Immature natural killer cell (primary cell): ENCODE data around the gene NECTIN4. TPM values are rescaled to one million over a fixed set of nuclear protein-coding genes. Genes with fewer than 3 reads are reported as not detected.

Source experiments
- DNase-seq, 3 donors: peaks; one replicate each; pipeline ENCODE4 v3.0.0; 2022; ENCODE audit warnings: mixed read lengths in 1 of 3
- H3K27ac Mint-ChIP-seq, 6 donors: one replicate each; pipeline ENCODE4 v1.8.0; 2020; ENCODE audit warnings: mixed read lengths in 6 of 6, mild to moderate bottlenecking in 5 of 6, inconsistent platforms in 4 of 6, moderate library complexity in 3 of 6
- H3K27me3 Mint-ChIP-seq, 3 donors: one replicate each; pipeline ENCODE4 v1.8.0; 2020 to 2021; ENCODE audit warnings: low read depth in 3 of 3, mild to moderate bottlenecking in 3 of 3, mixed read lengths in 3 of 3, moderate library complexity in 3 of 3, inconsistent platforms in 1 of 3
- H3K36me3 Mint-ChIP-seq, 3 donors: one replicate each; pipeline ENCODE4 v1.8.0; 2020; ENCODE audit warnings: mixed read lengths in 3 of 3, inconsistent platforms in 2 of 3, mild to moderate bottlenecking in 2 of 3
- H3K4me1 Mint-ChIP-seq, 2 donors: one replicate each; pipeline ENCODE4 v1.8.0; 2020; ENCODE audit warnings: inconsistent platforms in 2 of 2, mild to moderate bottlenecking in 2 of 2, mixed read lengths in 2 of 2, moderate library complexity in 1 of 2
- H3K4me3 Mint-ChIP-seq, 5 donors: one replicate each; pipeline ENCODE4 v1.8.0; 2020; ENCODE audit warnings: mild to moderate bottlenecking in 5 of 5, mixed read lengths in 5 of 5, inconsistent platforms in 3 of 5, moderate library complexity in 3 of 5
- H3K9me3 Mint-ChIP-seq, 6 donors: one replicate each; pipeline ENCODE4 v1.8.0; 2020; ENCODE audit warnings: mild to moderate bottlenecking in 6 of 6, mixed read lengths in 6 of 6, inconsistent platforms in 4 of 6, moderate library complexity in 3 of 6
- polyA plus RNA-seq, 3 donors: library from polyadenylated mRNA; unstranded; fragments of 300-500 nt; fragmentation: Illumina TruSeq; gene quantifications; one replicate each; pipeline ENCODE4 v1.2.3, GENCODE V29; 2021

Gene NECTIN4
- polyA plus RNA-seq, 3 donors from 2014 or later, result not detected

GRCh38 chr1:161098210-161099068 lies 9.1 kb upstream of the NECTIN4 start, which contains the start of gene KLHDC9:
Gene KLHDC9, plus strand, starts transcription at chr1:161098361. Its CDS starts 175 bp downstream, at chr1:161098536.
- peaks cover 0 to 6% (median 2%) of the 10 kb centered on the region in 6 donors for H3K9me3 Mint-ChIP-seq
- peaks cover 22% of the 10 kb centered on the region in 2 donors for H3K4me1 Mint-ChIP-seq
- peak within 1 kb of the TSS; percentile 82 to 93 (median 92) for H3K4me3 Mint-ChIP-seq

GRCh38 chr1:161096530-161096929 lies 7.2 kb upstream of the NECTIN4 start:
- Mint-ChIP-seq H3K27ac (peak overlapping the region in 4 of 6 donors; percentile 23 to 99 (median 80)), H3K4me1 (peaks cover 22% of the 10 kb centered on the region in 2 donors), H3K4me3 (peak overlapping the region in 1 of 5 donors; percentile 20), H3K27me3 (peaks cover 24 to 40% (median 34%) of the 10 kb centered on the region in 3 donors), H3K9me3 (peaks cover 0 to 6% (median 2%) of the 10 kb centered on the region in 6 donors), H3K36me3 (peaks cover 0 to 16% (median 4%) of the 10 kb centered on the region in 3 donors)
- no peak for DNase-seq

More at GRCh38 chr1:161098210-161099068, 9.1 kb upstream of the NECTIN4 start, which contains the start of gene KLHDC9:
- H3K27ac Mint-ChIP-seq, result peak within 1 kb of the TSS; percentile 80 to 99 (median 92)
- peaks cover 24 to 40% (median 31%) of the 10 kb centered on the region in 3 donors for H3K27me3 Mint-ChIP-seq
- DNase-seq, result peak; percentile 73 to 79 (median 76)
- H3K36me3 Mint-ChIP-seq, result peaks cover 4 to 20% (median 4%) of the 10 kb centered on the region in 3 donors

- DNase-seq, result no peak
- H3K4me1 Mint-ChIP-seq, result peaks cover 22% of the 10 kb centered on the region in 2 donors
- H3K4me3 Mint-ChIP-seq, result no peak overlapping the region
- peaks cover 24 to 40% (median 34%) of the 10 kb centered on the region in 3 donors for H3K27me3 Mint-ChIP-seq
- peaks cover 0 to 13% (median 4%) of the 10 kb centered on the region in 3 donors for H3K36me3 Mint-ChIP-seq
- H3K27ac Mint-ChIP-seq, result peak overlapping the region in 2 of 6 donors; percentile 40 to 99
- H3K9me3 Mint-ChIP-seq, result peaks cover 0 to 6% (median 2%) of the 10 kb centered on the region in 6 donors
Observed at GRCh38 chr1:161096015-161096414, 6.7 kb upstream of the NECTIN4 start.

GRCh38 chr1:161095230-161095629 lies 5.9 kb upstream of the NECTIN4 start:
- H3K4me1 Mint-ChIP-seq, result peaks cover 22% of the 10 kb centered on the region in 2 donors
- no peak overlapping the region for H3K4me3 Mint-ChIP-seq
- no peak for DNase-seq
- H3K27ac Mint-ChIP-seq, result no peak overlapping the region
- peaks cover 24 to 40% (median 34%) of the 10 kb centered on the region in 3 donors for H3K27me3 Mint-ChIP-seq
- peaks cover 0 to 12% (median 4%) of the 10 kb centered on the region in 3 donors for H3K36me3 Mint-ChIP-seq
- H3K9me3 Mint-ChIP-seq, result peaks cover 0 to 6% (median 2%) of the 10 kb centered on the region in 6 donors

- H3K36me3 Mint-ChIP-seq, result peaks cover 0 to 4% (median 4%) of the 10 kb centered on the region in 3 donors
- peaks cover 0 to 6% (median 2%) of the 10 kb centered on the region in 6 donors for H3K9me3 Mint-ChIP-seq
- H3K27me3 Mint-ChIP-seq, result peaks cover 24 to 35% (median 34%) of the 10 kb centered on the region in 3 donors
- H3K4me1 Mint-ChIP-seq, result peaks cover 22% of the 10 kb centered on the region in 2 donors
- no peak overlapping the region for H3K4me3 Mint-ChIP-seq
- peak overlapping the region in 1 of 6 donors; percentile 67 for H3K27ac Mint-ChIP-seq
- no peak for DNase-seq
Observed at GRCh38 chr1:161094481-161094880, 5.1 kb upstream of the NECTIN4 start.

- Mint-ChIP-seq H3K4me3 (no peak overlapping the region), H3K9me3 (peaks cover 0 to 3% (median 1%) of the 10 kb centered on the region in 6 donors), H3K36me3 (peaks cover 0 to 3% (median 3%) of the 10 kb centered on the region in 3 donors), H3K4me1 (peaks cover 8 to 11% of the 10 kb centered on the region in 2 donors), H3K27me3 (peaks cover 14 to 22% (median 21%) of the 10 kb centered on the region in 3 donors), H3K27ac (no peak overlapping the region)
- no peak for DNase-seq
Observed at GRCh38 chr1:161092621-161093028, 3.3 kb upstream of the NECTIN4 start.

- no peak for DNase-seq
- no peak overlapping the region for H3K27ac Mint-ChIP-seq
- peaks cover 1 to 4% of the 10 kb centered on the region in 2 donors for H3K4me1 Mint-ChIP-seq
- H3K9me3 Mint-ChIP-seq, result no peaks in the 10 kb centered on the region
- no peak overlapping the region for H3K4me3 Mint-ChIP-seq
- H3K27me3 Mint-ChIP-seq, result peaks cover 7 to 15% (median 14%) of the 10 kb centered on the region in 3 donors
- no peaks in the 10 kb centered on the region for H3K36me3 Mint-ChIP-seq
Observed at GRCh38 chr1:161091796-161092507, 2.6 kb upstream of the NECTIN4 start.

GRCh38 chr1:161091093-161091492 lies 1.7 kb upstream of the NECTIN4 start:
- H3K9me3 Mint-ChIP-seq, result no peaks in the 10 kb centered on the region
- H3K36me3 Mint-ChIP-seq, result no peaks in the 10 kb centered on the region
- H3K4me1 Mint-ChIP-seq, result no peaks in the 10 kb centered on the region
- no peak overlapping the region for H3K4me3 Mint-ChIP-seq
- H3K27me3 Mint-ChIP-seq, result peaks cover 1 to 7% (median 6%) of the 10 kb centered on the region in 3 donors
- no peak for DNase-seq
- H3K27ac Mint-ChIP-seq, result no peak overlapping the region

- Mint-ChIP-seq H3K27me3 (peaks cover 1 to 5% (median 5%) of the 10 kb centered on the region in 3 donors), H3K27ac (no peak overlapping the region), H3K4me3 (no peak overlapping the region), H3K9me3 (no peaks in the 10 kb centered on the region), H3K4me1 (no peaks in the 10 kb centered on the region), H3K36me3 (no peaks in the 10 kb centered on the region)
- DNase-seq, result no peak
Observed at GRCh38 chr1:161090617-161091016, 1.3 kb upstream of the NECTIN4 start.

GRCh38 chr1:161089938-161090337 lies 580 bp upstream of the NECTIN4 start:
- Mint-ChIP-seq H3K4me3 (no peak overlapping the region), H3K4me1 (no peaks in the 10 kb centered on the region), H3K27me3 (peaks cover 1 to 4% (median 3%) of the 10 kb centered on the region in 3 donors), H3K27ac (no peak overlapping the region), H3K36me3 (no peaks in the 10 kb centered on the region), H3K9me3 (no peaks in the 10 kb centered on the region)
- DNase-seq, result no peak

- H3K36me3 Mint-ChIP-seq, result no peaks in the 10 kb centered on the region
- no peaks in the 10 kb centered on the region for H3K4me1 Mint-ChIP-seq
- peaks cover under 1 to 4% (median 1%) of the 10 kb centered on the region in 3 donors for H3K27me3 Mint-ChIP-seq
- no peak for DNase-seq
- no peaks in the 10 kb centered on the region for H3K9me3 Mint-ChIP-seq
- H3K27ac Mint-ChIP-seq, result no peak overlapping the region
- H3K4me3 Mint-ChIP-seq, result no peak overlapping the region
Observed at GRCh38 chr1:161088587-161089110, 709 bp downstream of the NECTIN4 start.

GRCh38 chr1:161086457-161086856 lies 2.9 kb downstream of the NECTIN4 start:
- no peaks in the 10 kb centered on the region for H3K9me3 Mint-ChIP-seq
- H3K4me1 Mint-ChIP-seq, result no peaks in the 10 kb centered on the region
- H3K27ac Mint-ChIP-seq, result no peak overlapping the region
- H3K4me3 Mint-ChIP-seq, result no peak overlapping the region
- DNase-seq, result no peak
- H3K36me3 Mint-ChIP-seq, result no peaks in the 10 kb centered on the region
- H3K27me3 Mint-ChIP-seq, result peaks cover 0 to 2% (median 1%) of the 10 kb centered on the region in 3 donors

- H3K4me1 Mint-ChIP-seq, result no peaks in the 10 kb centered on the region
- no peak for DNase-seq
- no peaks in the 10 kb centered on the region for H3K9me3 Mint-ChIP-seq
- H3K27ac Mint-ChIP-seq, result no peak overlapping the region
- peaks cover 0 to 2% (median 1%) of the 10 kb centered on the region in 3 donors for H3K27me3 Mint-ChIP-seq
- H3K36me3 Mint-ChIP-seq, result no peaks in the 10 kb centered on the region
- no peak overlapping the region for H3K4me3 Mint-ChIP-seq
Observed at GRCh38 chr1:161085165-161085564, 4.2 kb downstream of the NECTIN4 start.
